DMS153 (cell line): ENCODE results near the gene KLK7.

Source experiments
- DNase-seq: peaks from one replicate; lab custom pipeline; 2025; lab: John Stamatoyannopoulos, UW

Gene KLK7

GRCh38 chr19:50932018-50932689, 51.6 kb downstream of the KLK7 start:
- DNase-seq = no peak

DNA sequence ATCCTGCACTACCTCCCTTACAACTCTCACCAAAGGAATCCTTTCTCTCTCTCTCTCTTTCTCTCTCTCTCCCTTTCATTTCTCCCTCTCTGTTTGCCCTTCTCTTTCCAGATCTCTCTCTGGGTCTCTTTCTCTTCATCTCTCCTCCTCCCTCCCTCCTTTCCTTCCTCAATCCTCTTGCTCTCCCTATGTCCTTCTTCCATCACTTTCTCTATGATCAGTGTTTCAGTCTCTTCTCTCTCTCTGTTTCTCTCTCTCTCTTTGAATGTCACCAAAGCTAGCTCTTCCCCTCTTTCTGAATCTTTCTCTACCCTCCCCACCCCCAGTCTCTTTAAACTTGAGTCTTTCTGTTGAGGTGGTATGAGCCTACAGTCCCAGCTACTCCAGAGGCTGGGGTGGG, 52.7 kb downstream of the KLK7 start:
- DNase-seq = no peak

DNA sequence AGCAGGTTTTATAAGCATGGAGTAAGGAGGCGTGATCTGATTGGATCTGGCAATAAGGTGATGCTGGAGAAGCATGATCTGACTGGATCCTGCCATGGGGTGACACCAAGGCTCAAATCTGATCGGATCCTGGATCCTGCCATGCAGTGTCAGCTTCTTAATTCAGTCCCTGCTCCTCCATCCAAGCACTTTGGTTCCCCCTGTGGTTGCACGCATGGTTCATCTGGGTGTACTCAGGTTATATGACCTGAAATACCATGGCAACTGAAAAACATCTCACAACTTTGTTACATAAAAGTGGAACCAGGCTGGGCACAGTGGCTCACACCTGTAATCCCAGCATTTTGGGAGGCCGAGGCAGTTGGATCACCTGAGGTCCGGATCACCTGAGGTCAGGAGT, 54.9 kb downstream of the KLK7 start:
- DNase-seq = no peak
